HG03159 (cell line): ENCODE measurements around the gene FZD10.

Experiments
- ATAC-seq: cut with Tn5 transposase; IDR thresholded peaks from one replicate; pipeline ENCODE4 v1.9.1; 2021; ENCODE audit warnings: mild to moderate bottlenecking, moderate library complexity; ENCODE audit not compliant: unreplicated experiment

FZD10 gene

GRCh38 chr12:130131025-130131424 is 31.2 kb upstream of the FZD10 start:
- ATAC-seq, result no peak

GRCh38 chr12:130131801-130132200 is 30.5 kb upstream of the FZD10 start:
- no peak for ATAC-seq

DNA sequence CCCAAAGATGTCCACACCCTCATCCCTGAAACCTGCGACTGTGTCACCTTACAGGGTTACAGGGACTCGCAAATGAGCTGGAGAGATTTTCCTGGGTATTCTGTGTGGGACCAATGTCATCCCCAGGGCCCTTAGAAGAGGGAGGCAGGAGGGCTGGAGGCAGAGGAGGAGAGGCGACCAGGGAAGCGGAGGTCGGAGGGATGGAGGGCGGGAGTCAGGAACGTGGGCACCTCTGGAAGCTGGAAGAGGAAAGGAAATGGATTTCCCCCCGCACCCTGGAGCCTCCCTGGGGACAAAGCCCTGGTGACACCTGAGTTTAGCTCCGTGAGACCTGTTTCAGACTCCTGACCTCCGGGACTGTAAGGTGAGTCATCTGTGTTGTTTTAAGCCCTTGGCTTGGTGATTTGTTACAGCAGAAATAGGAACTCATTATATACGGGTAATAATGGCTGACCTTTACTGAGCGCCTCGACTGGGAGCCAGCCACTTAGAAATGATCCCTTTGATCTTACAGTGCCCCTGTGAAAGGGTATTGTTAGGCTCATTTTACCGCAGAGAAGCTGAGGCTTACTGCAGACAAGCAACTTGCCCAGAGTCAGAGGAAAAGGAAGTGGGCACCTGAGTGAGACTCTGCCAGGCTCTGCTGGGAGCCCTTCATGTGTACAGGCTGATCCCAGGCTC is 29.3 kb upstream of the FZD10 start:
- no peak for ATAC-seq

DNA sequence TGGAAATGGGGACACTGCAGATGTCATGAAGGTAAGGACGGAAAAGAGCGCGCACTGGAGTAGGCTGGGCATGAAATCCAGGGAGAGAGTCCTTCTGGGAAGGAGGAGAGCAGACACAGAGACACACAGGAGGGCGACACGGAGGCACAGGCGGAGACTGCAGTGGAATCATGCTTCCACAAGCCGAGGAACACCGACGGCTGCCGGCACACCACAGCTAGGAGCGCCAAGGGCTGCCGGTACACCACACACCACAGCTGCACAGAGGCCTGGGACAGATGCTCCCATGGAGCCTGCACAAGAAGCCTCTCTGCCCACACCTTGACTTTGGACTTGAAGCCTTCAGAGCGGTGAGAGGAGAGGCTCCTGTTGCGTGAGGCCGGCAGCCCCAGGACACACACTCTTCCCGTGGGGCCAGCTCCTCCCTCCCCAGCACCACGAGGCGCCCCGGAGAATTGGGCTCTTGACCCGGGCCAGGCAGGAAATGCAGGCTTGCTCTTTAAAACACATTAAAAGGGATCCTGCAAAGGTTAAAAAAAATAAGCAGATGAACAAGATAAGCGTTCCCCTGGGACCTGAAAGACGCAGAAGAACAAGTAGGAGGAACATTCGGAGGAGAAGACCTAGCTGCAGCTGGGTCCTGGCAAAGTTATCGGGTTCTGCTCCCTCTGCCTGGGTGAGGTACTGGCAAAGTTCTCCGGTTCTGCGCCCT is 28.3 kb upstream of the FZD10 start:
- no peak for ATAC-seq

GRCh38 chr12:130134563-130134915 is 27.7 kb upstream of the FZD10 start:
- ATAC-seq, result no peak

GRCh38 chr12:130136509-130137039 is 25.7 kb upstream of the FZD10 start:
- no peak for ATAC-seq

DNA sequence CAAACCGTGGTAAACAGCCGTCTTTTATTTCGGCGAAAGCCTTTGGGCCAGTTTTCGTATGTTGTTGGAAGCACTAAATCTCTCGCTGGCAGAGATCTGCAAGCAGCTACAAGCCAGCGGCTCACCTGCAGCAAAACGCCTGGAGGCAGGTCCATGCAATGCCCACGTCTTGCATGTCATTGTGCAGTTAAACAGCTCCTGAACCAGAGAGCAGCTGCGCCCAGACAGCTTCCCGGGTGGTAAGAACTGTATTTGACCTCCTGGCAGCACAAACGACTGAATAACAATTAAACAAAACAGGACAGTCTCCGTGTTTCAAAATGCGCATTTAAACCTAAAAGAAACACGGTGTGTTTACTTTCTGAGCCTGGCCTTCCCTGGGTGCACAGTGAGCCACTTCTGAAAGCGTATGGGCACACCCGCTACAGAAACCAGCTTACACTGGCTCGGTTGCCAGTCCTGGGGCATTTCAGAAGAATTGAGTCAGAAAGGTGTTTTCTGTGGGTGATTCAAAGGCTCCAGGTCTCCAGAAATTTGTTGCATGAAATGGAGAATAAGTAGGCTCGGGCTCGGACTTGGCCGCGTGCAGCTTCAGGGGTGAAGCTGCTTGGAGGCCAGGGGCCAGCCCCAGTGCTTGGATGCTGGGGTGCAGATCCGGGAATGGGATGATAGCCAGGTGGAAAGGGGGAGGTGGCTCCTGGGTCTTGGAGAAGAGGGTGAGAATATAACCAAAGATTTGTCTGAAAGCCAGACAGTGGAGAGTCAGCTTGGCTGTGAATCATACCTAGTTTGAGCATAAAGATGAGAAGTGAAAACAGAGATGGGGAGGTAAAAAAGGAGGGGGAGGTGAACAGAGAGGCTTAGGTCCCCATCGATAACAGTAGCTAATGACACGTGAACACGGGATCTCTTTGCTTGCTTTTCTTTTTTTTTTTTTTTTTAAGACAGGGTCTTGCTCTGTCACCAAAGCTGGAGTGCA is 24.9 kb upstream of the FZD10 start:
- ATAC-seq, result no peak

- no peak for ATAC-seq
These were observed 23.8 kb upstream of the FZD10 start for GRCh38 chr12:130138478-130138877.

DNA sequence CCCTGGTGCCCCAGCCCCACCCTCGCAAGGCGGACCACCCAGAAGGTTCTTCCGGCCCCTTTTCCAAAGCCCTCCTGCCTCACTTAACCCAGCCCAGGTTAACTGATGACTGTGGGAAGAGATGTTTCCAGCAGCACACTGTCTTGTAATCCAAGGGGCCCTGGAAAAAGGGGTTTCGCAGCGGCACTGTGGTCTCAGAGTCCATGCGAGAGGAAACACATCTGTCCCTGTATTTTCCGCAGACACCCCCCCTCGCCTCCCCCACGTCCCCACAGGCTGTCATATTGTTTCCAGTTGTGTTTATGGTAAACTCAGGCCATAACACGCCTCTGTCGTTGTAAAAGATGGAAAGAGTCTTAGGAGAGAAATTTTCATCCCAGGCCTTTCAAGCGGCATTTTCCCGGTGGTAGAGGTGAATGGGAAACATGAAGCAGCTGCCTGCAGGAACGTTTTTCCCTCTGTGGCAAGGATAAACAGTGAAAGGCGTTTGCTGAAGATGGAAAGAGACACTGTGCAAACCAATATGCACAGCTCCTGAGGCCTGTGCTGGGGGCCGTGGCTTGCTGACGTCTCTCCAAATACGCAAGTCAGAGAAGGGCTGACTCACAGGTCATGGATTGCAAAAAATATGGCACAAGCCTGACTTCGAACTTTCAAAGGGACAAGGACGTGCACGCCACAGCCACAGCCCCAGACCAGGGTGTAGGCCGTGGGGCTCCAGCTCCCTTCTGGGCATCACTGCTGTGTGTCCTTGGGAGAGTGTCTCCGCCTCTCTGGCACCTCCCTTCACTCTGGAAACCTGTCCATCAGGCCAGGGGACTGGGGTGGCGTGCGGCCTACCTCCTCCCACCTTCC is 22.5 kb upstream of the FZD10 start:
- ATAC-seq, result no peak

DNA sequence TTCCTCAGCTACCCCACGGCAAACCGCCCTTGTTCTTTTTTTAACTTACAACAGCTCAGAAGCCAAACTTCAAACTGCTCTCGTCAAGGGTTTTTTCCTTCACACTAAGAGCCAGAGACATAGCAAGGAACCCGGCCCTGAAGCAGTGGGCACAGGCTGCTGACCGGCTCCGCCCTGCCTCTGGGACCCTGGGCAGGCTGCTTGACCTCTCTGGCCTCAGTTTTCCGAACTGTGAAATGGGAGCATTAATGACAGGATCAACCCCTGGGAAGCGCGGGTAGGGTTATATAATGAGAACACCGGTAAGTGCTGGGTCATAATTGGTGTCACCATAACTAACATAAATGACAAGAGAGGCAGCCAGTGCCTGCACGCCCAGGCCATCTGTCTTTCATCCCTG is 21.2 kb upstream of the FZD10 start:
- no peak for ATAC-seq

DNA sequence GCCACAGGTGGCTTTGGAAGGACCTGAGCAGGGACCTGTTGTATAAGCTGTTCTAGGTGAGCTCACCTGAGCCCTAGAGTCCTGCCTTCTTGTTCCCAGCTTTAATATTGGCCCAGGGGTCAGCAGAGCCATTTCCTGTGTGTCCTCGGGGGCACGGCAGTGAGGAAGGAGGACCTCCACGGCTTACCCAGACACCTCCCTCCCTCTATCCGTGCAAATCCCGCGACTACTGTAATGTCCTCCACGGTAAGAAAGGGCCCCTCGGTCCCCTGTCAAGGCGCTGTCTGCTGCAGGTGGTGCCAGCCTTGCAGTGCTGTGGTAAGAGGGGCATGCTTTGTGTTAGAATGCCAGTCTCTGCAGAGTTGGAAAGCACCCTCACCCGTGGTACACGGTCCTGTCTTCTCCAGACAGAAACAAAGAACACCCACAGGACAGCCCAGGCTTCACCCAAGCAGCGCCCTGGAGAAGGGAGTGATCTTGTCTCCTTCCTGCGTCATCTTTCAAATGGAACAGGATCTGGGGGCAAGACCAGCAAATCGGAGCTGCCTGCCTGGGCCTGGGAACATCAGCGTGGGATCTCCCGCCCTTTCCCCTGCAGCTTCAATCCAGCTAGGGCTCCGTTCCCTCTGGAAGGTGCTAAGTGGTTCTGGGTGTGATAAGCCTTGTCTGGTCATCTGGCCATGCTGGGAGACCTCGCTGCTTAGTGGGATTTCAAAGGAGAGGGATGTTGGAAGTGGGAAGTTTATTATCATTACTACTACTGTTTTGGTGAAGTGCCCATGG is 20.2 kb upstream of the FZD10 start:
- no peak for ATAC-seq

- ATAC-seq, result no peak
These were observed 19.5 kb upstream of the FZD10 start for GRCh38 chr12:130142736-130143135.

DNA sequence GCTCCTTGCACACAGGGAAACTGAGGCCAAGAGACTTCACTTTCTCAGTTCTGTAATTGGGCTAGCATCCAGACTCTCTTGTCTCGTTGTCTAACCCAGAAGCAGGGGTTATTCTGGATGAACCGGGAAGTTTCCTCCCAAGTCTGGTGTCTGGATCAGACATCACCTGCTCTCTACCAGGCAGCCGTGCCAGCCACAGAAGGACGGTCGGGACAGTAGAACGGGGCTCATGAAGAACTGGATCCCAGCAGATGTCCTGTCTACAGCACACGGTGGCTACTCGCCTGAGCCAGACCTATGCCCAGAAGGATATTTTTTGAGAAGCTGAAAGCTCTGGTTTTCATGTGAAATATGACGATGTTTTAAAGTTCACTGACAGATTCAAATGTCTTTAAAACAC is 19.1 kb upstream of the FZD10 start:
- no peak for ATAC-seq

DNA sequence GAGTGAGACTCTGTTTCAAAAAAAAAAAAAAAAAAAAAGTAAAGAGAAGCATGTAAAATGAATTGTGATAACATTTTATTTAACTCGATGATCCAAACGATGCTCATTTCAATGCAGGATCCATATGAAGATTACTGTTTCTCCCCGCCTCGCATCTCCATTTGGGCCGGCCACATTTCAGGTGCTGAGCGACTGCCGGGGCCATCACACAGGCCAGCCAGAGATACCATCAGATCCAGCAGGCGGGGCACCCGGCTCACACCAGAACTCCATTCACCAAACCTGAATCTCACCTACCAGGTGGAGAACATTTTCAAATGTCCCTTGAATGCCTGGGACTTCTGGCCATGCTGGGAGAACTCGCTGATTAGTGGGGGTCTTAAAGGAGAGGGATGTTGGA is 18.0 kb upstream of the FZD10 start:
- ATAC-seq, result no peak

DNA sequence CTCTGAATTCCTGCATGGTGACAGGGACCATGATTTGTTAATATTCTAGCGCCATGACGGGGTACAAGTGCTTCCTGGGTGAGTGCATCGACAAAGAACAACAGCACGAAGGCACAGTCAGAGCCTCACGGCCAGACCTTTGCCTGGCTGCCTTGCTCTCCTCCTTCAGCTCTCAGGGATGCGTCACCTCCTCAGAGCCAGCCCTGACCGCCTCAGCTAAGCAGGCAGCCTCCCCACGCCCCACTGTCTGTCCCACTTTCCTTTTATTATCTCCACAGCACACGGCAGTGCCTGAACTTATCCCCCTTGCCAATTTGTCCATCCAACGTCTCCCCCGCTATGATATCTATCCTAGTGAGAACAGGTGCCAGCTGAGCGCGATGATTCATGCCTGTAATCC is 16.5 kb upstream of the FZD10 start:
- ATAC-seq, result no peak

- no peak for ATAC-seq
These were observed 15.9 kb upstream of the FZD10 start for GRCh38 chr12:130146176-130146931.

- ATAC-seq, result no peak
These were observed 14.2 kb upstream of the FZD10 start for GRCh38 chr12:130147875-130148596.

DNA sequence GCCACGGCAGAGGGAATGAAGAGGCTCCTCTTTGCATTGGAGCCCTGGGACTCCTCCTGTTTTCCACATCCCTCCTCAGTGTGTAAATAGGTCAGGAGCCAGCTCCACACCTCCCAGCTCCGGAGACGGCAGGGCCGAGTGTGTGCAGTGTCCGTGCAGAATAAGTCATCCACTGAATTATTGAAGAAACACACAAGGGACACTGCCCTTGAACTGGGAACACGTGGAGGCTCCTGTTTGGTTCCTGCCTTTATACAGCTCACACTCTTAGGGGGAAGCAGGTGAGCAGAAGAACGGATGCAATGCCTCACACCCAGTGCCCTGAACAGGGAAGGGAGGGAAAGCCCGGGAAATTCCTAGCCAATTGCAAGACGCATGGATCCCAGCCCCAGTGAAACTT is 10.4 kb upstream of the FZD10 start:
- no peak for ATAC-seq
